ENCODE measurements around the gene PPFIA4. TPM values are rescaled to one million over a fixed set of nuclear protein-coding genes. Genes with fewer than 3 reads are reported as not detected.

The PPFIA4 gene
- total and polyA plus RNA-seq, 2 of the 4 experiments (the other 2 are of a cell fraction), result 5.4 to 13.7 TPM

GRCh38 chr1:203048086-203048485 is 21.8 kb downstream of the PPFIA4 start:
- Histone ChIP-seq H2BK120ac (ENCODE audit: low read depth, low read length) (no peak overlapping the region), H3K27me3 (ENCODE audit: control insufficient read depth, insufficient read depth, low read length) (peaks cover 3% of the 10 kb centered on the region; the same call in 1 of the 2 replicates), H4K91ac (ENCODE audit: insufficient read depth, low read depth, low read length) (no peak overlapping the region), H3K79me1 (ENCODE audit: low read depth in 1 of 2, low read length in 2 of 2) (no peaks in the 10 kb centered on the region), H3K4me2 (ENCODE audit: low read depth, low read length) (no peak overlapping the region), H3K18ac (ENCODE audit: low read depth, low read length) (no peak overlapping the region), H3K56ac (ENCODE audit: extremely low read depth, insufficient read depth, low read length) (no peak overlapping the region), H2BK20ac (ENCODE audit: low read depth, low read length) (no peak overlapping the region), H3K4me3 (ENCODE audit: insufficient read depth, low read depth, low read length) (no peak overlapping the region), H2BK15ac (ENCODE audit: low read depth, low read length) (no peak overlapping the region), H3K14ac (replicated peaks; ENCODE audit: low read depth, low read length) (no peak overlapping the region), H3K23ac (ENCODE audit: low read depth, low read length) (no peak overlapping the region), H4K20me1 (ENCODE audit: insufficient read depth, low read length) (no peaks in the 10 kb centered on the region), H3K36me3 (ENCODE audit: control insufficient read depth, insufficient read depth, low read length) (peaks cover 24% of the 10 kb centered on the region), H2BK5ac (ENCODE audit: low read depth, low read length, poor library complexity, severe bottlenecking) (no peak overlapping the region), H2AK5ac (ENCODE audit: low read depth, low read length) (no peak overlapping the region), H3K27ac (ENCODE audit: insufficient read depth, low read length) (no peak overlapping the region), H2AFZ (replicated peaks; ENCODE audit: low read length, poor library complexity) (no peak overlapping the region), H3K9ac (ENCODE audit: low read depth, low read length) (no peak overlapping the region), H3K4me1 (ENCODE audit: control insufficient read depth, insufficient read depth, low read length) (peaks cover 8% of the 10 kb centered on the region), H3K9me1 (ENCODE audit: insufficient read depth, low read length) (peaks cover 6% of the 10 kb centered on the region), H3K4ac (ENCODE audit: low read depth, low read length) (no peak overlapping the region), H4K5ac (ENCODE audit: low read depth, low read length) (no peak overlapping the region), H4K8ac (ENCODE audit: low read depth in 2 of 2, low read length in 2 of 2) (no peak overlapping the region), H2AK9ac (replicated peaks; ENCODE audit: low read depth, low read length, poor library complexity) (peak overlapping the region; percentile 5), H3K9me3 (ENCODE audit: control insufficient read depth, insufficient read depth, low read length) (no peaks in the 10 kb centered on the region)
- CTCF ChIA-PET, result no interaction called here
- in situ Hi-C loops (cut with MboI; ENCODE audit: low sequenced_read_pairs), result no loop called here
- dilution Hi-C loops (cut with HindIII; ENCODE audit: low sequenced_read_pairs, unreplicated experiment), result no loop called here
- ATAC-seq (ENCODE audit: low read depth), result no peak
- TF ChIP-seq BHLHE40 (IDR thresholded peaks at IDR 0.05; ENCODE audit: low read depth, low read length) (no peak), ELK1 (IDR thresholded peaks at IDR 0.05; ENCODE audit: borderline replicate concordance, low read depth, low read length) (no peak), RAD21 (IDR thresholded peaks at IDR 0.05; ENCODE audit: low read length) (no peak), RFX5 (IDR thresholded peaks at IDR 0.05; ENCODE audit: low read depth, low read length) (no peak), FOS (IDR thresholded peaks at IDR 0.05; ENCODE audit: low read depth, low read length) (no peak), RCOR1 (IDR thresholded peaks at IDR 0.05; ENCODE audit: insufficient replicate concordance, low read length) (no peak), CEBPB (IDR thresholded peaks at IDR 0.05; ENCODE audit: low read depth, low read length) (no peak), MAZ (IDR thresholded peaks at IDR 0.05; ENCODE audit: borderline replicate concordance, low read depth, low read length) (no peak), SMC3 (IDR thresholded peaks at IDR 0.05; ENCODE audit: low read depth, low read length) (no peak), CHD1 (IDR thresholded peaks at IDR 0.05; ENCODE audit: low read depth, low read length) (no peak), NFE2L2 (IDR thresholded peaks at IDR 0.05; ENCODE audit: low read depth, low read length) (no peak), MAFK (IDR thresholded peaks at IDR 0.05; ENCODE audit: low read depth, low read length) (no peak), MXI1 (IDR thresholded peaks at IDR 0.05; ENCODE audit: borderline replicate concordance, low read depth, low read length) (no peak)
- intact Hi-C loops (cut with micrococcal nuclease), result no loop called here
- no peak for DNase-seq
- no TSS peak for BruUV-seq (replicated peaks)
- WGBS, 2 experiments (ENCODE audit: extremely low coverage in 2 of 2, insufficient read length in 1 of 2), result 100% methylated on average over 5 of the region's 11 CpGs; no CpG with 5 or more reads in 1 of the 2 experiments
- POLR2A ChIA-PET (ENCODE audit: unreplicated experiment), result no interaction called here
